K562 (cell line): Measurements from ENCODE around the gene NXF3. TPM values are rescaled to one million over a fixed set of nuclear protein-coding genes. Genes with fewer than 3 reads are reported as not detected.

ENCODE experiments used
- BCOR ChIP-seq: fragments of 450-650 bp; IDR thresholded peaks from 2 replicates; pipeline ENCODE4 v1.6.1; 2016
- CHD4 ChIP-seq: fragments of 200-600 bp; sonication (generic); IDR thresholded peaks from 3 replicates; pipeline ENCODE4 v1.6.1; 2012; ENCODE audit warnings: low read depth, mild to moderate bottlenecking, mixed read lengths, low read length, inconsistent platforms; ENCODE audit not compliant: insufficient read depth, insufficient replicate concordance, poor library complexity, severe bottlenecking
- HIVEP1 ChIP-seq: fragments of 250-450 bp; sonication (Bioruptor Pico); IDR thresholded peaks from 2 replicates; pipeline ENCODE4 v1.4.0; 2020; ENCODE audit warnings: mild to moderate bottlenecking
- MCM2 ChIP-seq: fragments of 450-650 bp; IDR thresholded peaks from 2 replicates; pipeline ENCODE4 v1.6.1; 2017; ENCODE audit warnings: low read depth, mild to moderate bottlenecking
- SETDB1 ChIP-seq: IDR thresholded peaks from one replicate; pipeline ENCODE4 v1.6.1; 2012; ENCODE audit warnings: low read length, control low read depth, inconsistent platforms
- SREBF1 ChIP-seq: fragments of 150-350 bp; IDR thresholded peaks from 2 replicates; pipeline ENCODE4 v1.6.1; 2014; ENCODE audit warnings: antibody characterized with exemption, low read depth, low read length, borderline replicate concordance
- STAT5A ChIP-seq: IDR thresholded peaks from 2 replicates; pipeline ENCODE4 v1.6.1; 2012; ENCODE audit warnings: low read length, inconsistent platforms, borderline replicate concordance
- ZNF134 ChIP-seq: fragments of 250-450 bp; sonication (Bioruptor Pico); conservative IDR thresholded peaks from 2 replicates; pipeline ENCODE4 v1.4.0; 2020
- ZNF766 ChIP-seq: fragments of 200-800 bp; sonication (Bioruptor generic); conservative IDR thresholded peaks from 2 replicates; pipeline ENCODE4 v1.6.1; 2016; ENCODE audit warnings: missing genetic modification characterization, missing compliant biosample characterization
- polyA plus RNA-seq, 8 experiments: library from polyadenylated mRNA; depleted of rRNA in 4 of 8; stranded (reverse) in 5 of 8; unstranded in 3 of 8; fragments of >200 nt; fragmentation: Nextera tagmentation in 2 of 8; fragmentation: Illumina TruSeq in 1 of 8; extraction: Ambion mirVana in 2 of 8; extraction: Trizol in 1 of 8; gene quantifications; 2 replicates each; pipeline versions ENCODE4 v1.2.1 to v1.2.3, GENCODE V29; 2011 to 2014; ENCODE audit warnings: inconsistent platforms in 1 of 8, missing spikeins in 1 of 8
- total RNA-seq, 7 experiments: library from RNA; depleted of rRNA in 6 of 7; stranded (reverse); fragments of >200 nt in 6 of 7; fragmentation: Illumina TruSeq in 2 of 7; extraction: Trizol in 2 of 7; gene quantifications; 2 replicates each; pipeline versions ENCODE4 v1.2.1 to v1.2.3, GENCODE V29; 2011 to 2021; ENCODE audit warnings: low replicate concordance in 1 of 7
- TF ChIP-seq, protein P1 (sequence below): fragments of 250-450 bp; sonication (Bioruptor Pico); IDR thresholded peaks from 2 replicates; pipeline ENCODE4 v1.4.0; 2020; ENCODE audit warnings: mild to moderate bottlenecking, moderate library complexity, borderline replicate concordance
- TF ChIP-seq, protein P2 (sequence below): fragments of 250-450 bp; sonication (Bioruptor Pico); IDR thresholded peaks from 2 replicates; pipeline ENCODE4 v1.6.1; 2021; ENCODE audit warnings: mild to moderate bottlenecking
- TF ChIP-seq, protein P3 (sequence below): fragments of 450-650 bp; formaldehyde crosslinking; IDR thresholded peaks from 2 replicates; pipeline ENCODE4 v1.4.0; 2020; ENCODE audit warnings: mild to moderate bottlenecking
- TF ChIP-seq, protein P4 (sequence below): fragments of 450-650 bp; IDR thresholded peaks from 2 replicates; pipeline ENCODE4 v1.6.1; 2016; ENCODE audit warnings: mild to moderate bottlenecking, moderate library complexity

The NXF3 gene
- total and polyA plus RNA-seq, 9 of the 15 experiments (the other 6 are each of a cell fraction or from before 2014, with no cell fraction given): 0.18 to 0.40 (median 0.28) TPM; not detected in 2

DNA sequence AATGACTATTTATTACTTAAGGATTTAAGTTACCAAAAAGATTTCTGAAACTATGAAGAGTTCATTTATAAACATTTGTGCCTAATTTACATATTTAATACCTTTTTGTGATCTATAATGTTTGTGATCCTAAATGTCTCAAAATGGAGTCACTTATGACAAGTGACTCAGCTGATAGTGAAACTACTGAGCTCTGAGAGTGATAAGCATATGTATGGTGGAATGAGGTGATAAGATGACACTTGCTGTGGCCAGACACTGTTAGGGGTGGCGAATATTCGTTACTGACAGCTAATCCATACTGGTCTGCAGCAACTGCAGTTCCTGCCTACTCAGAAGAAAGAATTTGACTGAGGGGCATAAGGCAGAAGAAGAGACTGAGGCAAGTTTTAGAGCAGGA lies 5.5 kb upstream of the NXF3 start (continued):
- TF ChIP-seq, protein P1, sequence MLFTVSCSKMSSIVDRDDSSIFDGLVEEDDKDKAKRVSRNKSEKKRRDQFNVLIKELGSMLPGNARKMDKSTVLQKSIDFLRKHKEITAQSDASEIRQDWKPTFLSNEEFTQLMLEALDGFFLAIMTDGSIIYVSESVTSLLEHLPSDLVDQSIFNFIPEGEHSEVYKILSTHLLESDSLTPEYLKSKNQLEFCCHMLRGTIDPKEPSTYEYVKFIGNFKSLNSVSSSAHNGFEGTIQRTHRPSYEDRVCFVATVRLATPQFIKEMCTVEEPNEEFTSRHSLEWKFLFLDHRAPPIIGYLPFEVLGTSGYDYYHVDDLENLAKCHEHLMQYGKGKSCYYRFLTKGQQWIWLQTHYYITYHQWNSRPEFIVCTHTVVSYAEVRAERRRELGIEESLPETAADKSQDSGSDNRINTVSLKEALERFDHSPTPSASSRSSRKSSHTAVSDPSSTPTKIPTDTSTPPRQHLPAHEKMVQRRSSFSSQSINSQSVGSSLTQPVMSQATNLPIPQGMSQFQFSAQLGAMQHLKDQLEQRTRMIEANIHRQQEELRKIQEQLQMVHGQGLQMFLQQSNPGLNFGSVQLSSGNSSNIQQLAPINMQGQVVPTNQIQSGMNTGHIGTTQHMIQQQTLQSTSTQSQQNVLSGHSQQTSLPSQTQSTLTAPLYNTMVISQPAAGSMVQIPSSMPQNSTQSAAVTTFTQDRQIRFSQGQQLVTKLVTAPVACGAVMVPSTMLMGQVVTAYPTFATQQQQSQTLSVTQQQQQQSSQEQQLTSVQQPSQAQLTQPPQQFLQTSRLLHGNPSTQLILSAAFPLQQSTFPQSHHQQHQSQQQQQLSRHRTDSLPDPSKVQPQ (CRISPR knock-in tag): peak; percentile 88
- TF ChIP-seq ZNF134 (CRISPR knock-in tag): peak; percentile 71
- TF ChIP-seq, protein P2, sequence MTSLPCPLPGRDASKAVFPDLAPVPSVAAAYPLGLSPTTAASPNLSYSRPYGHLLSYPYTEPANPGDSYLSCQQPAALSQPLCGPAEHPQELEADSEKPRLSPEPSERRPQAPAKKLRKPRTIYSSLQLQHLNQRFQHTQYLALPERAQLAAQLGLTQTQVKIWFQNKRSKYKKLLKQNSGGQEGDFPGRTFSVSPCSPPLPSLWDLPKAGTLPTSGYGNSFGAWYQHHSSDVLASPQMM: no peak
- TF ChIP-seq, protein P3, sequence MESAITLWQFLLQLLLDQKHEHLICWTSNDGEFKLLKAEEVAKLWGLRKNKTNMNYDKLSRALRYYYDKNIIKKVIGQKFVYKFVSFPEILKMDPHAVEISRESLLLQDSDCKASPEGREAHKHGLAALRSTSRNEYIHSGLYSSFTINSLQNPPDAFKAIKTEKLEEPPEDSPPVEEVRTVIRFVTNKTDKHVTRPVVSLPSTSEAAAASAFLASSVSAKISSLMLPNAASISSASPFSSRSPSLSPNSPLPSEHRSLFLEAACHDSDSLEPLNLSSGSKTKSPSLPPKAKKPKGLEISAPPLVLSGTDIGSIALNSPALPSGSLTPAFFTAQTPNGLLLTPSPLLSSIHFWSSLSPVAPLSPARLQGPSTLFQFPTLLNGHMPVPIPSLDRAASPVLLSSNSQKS (CRISPR knock-in tag): peak; percentile 90
- peak; percentile 92 for TF ChIP-seq HIVEP1
- TF ChIP-seq BCOR: no peak
- TF ChIP-seq CHD4: no peak
- no peak for TF ChIP-seq SETDB1
- TF ChIP-seq, protein P4, sequence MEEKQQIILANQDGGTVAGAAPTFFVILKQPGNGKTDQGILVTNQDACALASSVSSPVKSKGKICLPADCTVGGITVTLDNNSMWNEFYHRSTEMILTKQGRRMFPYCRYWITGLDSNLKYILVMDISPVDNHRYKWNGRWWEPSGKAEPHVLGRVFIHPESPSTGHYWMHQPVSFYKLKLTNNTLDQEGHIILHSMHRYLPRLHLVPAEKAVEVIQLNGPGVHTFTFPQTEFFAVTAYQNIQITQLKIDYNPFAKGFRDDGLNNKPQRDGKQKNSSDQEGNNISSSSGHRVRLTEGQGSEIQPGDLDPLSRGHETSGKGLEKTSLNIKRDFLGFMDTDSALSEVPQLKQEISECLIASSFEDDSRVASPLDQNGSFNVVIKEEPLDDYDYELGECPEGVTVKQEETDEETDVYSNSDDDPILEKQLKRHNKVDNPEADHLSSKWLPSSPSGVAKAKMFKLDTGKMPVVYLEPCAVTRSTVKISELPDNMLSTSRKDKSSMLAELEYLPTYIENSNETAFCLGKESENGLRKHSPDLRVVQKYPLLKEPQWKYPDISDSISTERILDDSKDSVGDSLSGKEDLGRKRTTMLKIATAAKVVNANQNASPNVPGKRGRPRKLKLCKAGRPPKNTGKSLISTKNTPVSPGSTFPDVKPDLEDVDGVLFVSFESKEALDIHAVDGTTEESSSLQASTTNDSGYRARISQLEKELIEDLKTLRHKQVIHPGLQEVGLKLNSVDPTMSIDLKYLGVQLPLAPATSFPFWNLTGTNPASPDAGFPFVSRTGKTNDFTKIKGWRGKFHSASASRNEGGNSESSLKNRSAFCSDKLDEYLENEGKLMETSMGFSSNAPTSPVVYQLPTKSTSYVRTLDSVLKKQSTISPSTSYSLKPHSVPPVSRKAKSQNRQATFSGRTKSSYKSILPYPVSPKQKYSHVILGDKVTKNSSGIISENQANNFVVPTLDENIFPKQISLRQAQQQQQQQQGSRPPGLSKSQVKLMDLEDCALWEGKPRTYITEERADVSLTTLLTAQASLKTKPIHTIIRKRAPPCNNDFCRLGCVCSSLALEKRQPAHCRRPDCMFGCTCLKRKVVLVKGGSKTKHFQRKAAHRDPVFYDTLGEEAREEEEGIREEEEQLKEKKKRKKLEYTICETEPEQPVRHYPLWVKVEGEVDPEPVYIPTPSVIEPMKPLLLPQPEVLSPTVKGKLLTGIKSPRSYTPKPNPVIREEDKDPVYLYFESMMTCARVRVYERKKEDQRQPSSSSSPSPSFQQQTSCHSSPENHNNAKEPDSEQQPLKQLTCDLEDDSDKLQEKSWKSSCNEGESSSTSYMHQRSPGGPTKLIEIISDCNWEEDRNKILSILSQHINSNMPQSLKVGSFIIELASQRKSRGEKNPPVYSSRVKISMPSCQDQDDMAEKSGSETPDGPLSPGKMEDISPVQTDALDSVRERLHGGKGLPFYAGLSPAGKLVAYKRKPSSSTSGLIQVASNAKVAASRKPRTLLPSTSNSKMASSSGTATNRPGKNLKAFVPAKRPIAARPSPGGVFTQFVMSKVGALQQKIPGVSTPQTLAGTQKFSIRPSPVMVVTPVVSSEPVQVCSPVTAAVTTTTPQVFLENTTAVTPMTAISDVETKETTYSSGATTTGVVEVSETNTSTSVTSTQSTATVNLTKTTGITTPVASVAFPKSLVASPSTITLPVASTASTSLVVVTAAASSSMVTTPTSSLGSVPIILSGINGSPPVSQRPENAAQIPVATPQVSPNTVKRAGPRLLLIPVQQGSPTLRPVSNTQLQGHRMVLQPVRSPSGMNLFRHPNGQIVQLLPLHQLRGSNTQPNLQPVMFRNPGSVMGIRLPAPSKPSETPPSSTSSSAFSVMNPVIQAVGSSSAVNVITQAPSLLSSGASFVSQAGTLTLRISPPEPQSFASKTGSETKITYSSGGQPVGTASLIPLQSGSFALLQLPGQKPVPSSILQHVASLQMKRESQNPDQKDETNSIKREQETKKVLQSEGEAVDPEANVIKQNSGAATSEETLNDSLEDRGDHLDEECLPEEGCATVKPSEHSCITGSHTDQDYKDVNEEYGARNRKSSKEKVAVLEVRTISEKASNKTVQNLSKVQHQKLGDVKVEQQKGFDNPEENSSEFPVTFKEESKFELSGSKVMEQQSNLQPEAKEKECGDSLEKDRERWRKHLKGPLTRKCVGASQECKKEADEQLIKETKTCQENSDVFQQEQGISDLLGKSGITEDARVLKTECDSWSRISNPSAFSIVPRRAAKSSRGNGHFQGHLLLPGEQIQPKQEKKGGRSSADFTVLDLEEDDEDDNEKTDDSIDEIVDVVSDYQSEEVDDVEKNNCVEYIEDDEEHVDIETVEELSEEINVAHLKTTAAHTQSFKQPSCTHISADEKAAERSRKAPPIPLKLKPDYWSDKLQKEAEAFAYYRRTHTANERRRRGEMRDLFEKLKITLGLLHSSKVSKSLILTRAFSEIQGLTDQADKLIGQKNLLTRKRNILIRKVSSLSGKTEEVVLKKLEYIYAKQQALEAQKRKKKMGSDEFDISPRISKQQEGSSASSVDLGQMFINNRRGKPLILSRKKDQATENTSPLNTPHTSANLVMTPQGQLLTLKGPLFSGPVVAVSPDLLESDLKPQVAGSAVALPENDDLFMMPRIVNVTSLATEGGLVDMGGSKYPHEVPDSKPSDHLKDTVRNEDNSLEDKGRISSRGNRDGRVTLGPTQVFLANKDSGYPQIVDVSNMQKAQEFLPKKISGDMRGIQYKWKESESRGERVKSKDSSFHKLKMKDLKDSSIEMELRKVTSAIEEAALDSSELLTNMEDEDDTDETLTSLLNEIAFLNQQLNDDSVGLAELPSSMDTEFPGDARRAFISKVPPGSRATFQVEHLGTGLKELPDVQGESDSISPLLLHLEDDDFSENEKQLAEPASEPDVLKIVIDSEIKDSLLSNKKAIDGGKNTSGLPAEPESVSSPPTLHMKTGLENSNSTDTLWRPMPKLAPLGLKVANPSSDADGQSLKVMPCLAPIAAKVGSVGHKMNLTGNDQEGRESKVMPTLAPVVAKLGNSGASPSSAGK: no peak
- peak; percentile 96 for TF ChIP-seq ZNF766
- TF ChIP-seq SREBF1: no peak
- TF ChIP-seq MCM2: no peak
- TF ChIP-seq STAT5A: peak; percentile 72
